ENCODE results near the gene PRAMEF26.
"Not testable (repeated sequence)": the region's sequence is repeated elsewhere in the genome, so short reads cannot be mapped to it uniquely, and the experiment has no call there.

The PRAMEF26 gene

GRCh38 chr1:13155909-13156308 lies at the start of gene PRAMEF26:
Gene PRAMEF26, minus strand, starts transcription at chr1:13156009. Its CDS starts 2,914 bp downstream, at chr1:13153095.
- not testable (repeated sequence) for DNase-seq (ENCODE audit: extremely low read depth in 1 of 2, low read depth in 1 of 2)

DNA sequence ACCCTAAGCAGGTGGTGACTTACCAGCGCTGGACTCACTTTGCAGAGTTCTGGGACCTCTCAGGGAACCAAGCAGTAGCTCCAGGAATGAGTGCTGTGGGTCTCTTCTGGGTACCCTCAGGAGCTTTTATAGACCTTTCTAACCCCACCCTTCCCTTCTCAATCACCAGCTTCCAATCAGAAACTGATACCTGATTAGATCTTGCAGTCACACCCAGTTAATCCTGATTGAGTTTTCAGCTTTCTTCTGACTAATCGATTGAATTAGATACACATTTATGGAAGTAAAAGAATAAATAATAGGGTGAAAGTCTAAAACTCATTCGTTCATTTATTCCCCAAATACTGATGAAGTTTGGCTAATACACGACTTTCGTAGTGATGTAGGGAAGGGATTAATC lies 45.5 kb upstream of the PRAMEF26 start, which contains the start of gene PRAMEF13:
TSS of gene PRAMEF13 (minus strand) at position 101 of the 400 bp plus-strand sequence. CDS start 1,820 bp downstream, outside the sequence.
- DNase-seq (ENCODE audit: extremely low read depth in 1 of 2, low read depth in 1 of 2), result not testable (repeated sequence)

GRCh38 chr1:13171548-13171947 lies 15.7 kb upstream of the PRAMEF26 start, which contains the start of gene PRAMEF9:
Gene PRAMEF9, plus strand, starts transcription at chr1:13171848. Its CDS starts 3,433 bp downstream, at chr1:13175281.
- not testable (repeated sequence) for DNase-seq (ENCODE audit: extremely low read depth in 1 of 2, low read depth in 1 of 2)

DNA sequence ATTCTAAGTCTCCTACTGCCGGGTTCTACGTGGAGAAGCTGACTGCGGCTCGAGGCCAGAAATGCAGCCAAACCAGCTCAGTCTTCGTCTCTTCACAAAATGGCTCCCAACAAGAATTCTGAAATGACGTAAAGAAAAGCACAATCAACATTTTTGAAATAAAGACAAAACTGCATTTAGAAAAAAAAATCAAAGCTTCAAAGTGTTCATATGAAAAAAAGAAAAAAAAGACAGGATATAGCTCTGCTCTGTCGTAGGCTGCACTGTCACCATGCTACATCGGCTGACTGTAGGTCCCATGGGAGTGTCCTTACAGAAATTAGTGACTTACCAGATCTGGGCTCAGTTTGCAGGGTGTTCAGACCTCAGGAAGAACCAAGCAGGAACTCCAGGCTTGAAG lies 9.7 kb upstream of the PRAMEF26 start, which contains the start of gene HNRNPCL4:
TSS of gene HNRNPCL4 (minus strand) at position 101 of the 400 bp plus-strand sequence. CDS start 164 bp downstream, outside the sequence.
- DNase-seq (ENCODE audit: extremely low read depth in 1 of 2, low read depth in 1 of 2), result not testable (repeated sequence)

DNA sequence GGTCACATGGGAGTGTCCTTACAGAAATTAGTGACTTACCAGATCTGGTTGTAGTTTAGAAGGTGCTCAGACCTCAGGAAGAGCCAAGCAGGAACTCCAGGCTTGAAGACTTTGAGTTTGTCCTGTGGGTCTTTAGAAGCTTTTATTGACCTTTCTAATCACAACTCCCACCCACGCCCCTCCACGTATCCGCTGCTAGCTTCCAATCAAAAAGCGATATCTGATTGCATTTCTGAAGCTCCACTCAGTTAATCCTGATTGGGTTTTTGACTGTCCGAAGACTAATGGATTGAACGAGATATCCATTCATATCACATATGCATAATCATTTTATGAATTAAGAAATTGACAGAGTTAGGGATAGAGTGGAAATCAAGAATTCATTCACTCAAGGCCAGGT lies 39.1 kb downstream of the PRAMEF26 start, which contains the start of gene HNRNPCL2:
TSS of gene HNRNPCL2 (minus strand) at position 101 of the 400 bp plus-strand sequence. CDS start 454 bp downstream, outside the sequence.
- not testable (repeated sequence) for DNase-seq (ENCODE audit: extremely low read depth in 1 of 2, low read depth in 1 of 2)

Measured in stimulated activated CD8-positive, alpha-beta memory T cell treated with anti-CD3 and anti-CD28 coated beads, Interleukin-7, amount 100 ng/mL, for 48 hours (primary cell).